ENCODE measurements around the gene FOXP2. TPM values are rescaled to one million over a fixed set of nuclear protein-coding genes. Genes with fewer than 3 reads are reported as not detected.

The FOXP2 gene
- polyA plus RNA-seq, 3 donors: not detected

DNA sequence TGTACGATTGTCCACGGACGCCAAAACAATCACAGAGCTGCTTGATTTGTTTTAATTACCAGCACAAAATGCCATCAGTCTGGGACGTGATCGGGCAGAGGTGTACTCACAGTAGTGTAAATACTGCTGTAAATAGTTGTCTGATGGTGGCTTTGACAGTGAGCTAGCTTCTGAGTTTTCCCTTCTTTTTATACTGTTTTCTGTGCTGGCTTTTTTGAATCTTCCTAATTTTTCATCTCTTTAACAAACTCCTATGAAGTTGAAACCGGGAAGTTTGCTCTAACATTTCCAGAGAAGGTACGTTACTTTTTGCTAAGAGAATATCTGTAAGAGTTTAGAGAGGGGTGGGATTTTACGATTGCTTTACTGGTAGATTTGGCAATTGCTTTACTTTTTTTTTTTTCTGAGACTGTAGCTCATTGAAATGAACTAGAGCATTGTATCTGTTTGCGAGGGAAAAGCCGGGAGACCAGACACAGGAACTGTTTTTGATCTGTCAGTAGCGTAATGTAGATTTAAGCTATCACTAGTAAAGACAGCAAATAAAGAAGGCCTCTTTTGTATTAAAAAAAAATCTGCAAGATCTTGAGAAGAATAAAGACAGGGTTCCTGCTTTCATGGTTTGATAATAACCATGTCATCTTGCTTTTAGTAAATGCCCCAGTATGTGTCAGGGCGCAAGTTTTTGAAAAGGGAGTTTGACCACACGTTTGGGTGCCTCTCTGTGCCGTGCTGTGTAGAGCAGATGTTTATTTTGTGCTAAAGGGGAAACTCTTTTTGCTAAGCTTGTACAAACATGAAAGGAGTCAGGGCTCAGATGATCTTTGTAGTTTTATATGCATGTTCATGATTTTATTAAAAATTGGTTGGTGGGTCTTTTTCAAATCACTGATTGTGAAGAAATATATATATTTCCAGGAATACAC, 712 bp downstream of the FOXP2 start:
- TF ChIP-seq, protein P1, sequence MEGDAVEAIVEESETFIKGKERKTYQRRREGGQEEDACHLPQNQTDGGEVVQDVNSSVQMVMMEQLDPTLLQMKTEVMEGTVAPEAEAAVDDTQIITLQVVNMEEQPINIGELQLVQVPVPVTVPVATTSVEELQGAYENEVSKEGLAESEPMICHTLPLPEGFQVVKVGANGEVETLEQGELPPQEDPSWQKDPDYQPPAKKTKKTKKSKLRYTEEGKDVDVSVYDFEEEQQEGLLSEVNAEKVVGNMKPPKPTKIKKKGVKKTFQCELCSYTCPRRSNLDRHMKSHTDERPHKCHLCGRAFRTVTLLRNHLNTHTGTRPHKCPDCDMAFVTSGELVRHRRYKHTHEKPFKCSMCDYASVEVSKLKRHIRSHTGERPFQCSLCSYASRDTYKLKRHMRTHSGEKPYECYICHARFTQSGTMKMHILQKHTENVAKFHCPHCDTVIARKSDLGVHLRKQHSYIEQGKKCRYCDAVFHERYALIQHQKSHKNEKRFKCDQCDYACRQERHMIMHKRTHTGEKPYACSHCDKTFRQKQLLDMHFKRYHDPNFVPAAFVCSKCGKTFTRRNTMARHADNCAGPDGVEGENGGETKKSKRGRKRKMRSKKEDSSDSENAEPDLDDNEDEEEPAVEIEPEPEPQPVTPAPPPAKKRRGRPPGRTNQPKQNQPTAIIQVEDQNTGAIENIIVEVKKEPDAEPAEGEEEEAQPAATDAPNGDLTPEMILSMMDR (IDR thresholded peaks at IDR 0.05): no peak
- Mint-ChIP-seq H3K27me3 (ENCODE audit: low read depth in 3 of 3) (peaks cover 0 to 3% (median 2%) of the 10 kb centered on the region in 3 donors), H3K27ac (no peak overlapping the region), H3K9me3 (no peaks in the 10 kb centered on the region), H3K4me3 (no peak overlapping the region), H3K4me1 (no peaks in the 10 kb centered on the region), H3K36me3 (no peaks in the 10 kb centered on the region)
- no peak overlapping the region for H2AFZ ChIP-seq (ENCODE audit: insufficient read depth, low read depth, low read length, poor library complexity, severe bottlenecking)
- DNase-seq: no peak
- WGBS (ENCODE audit: insufficient coverage): 95% methylated on average over 6 of the region's 14 CpGs
- no peaks in the 10 kb centered on the region for H3K36me3 ChIP-seq (replicated peaks in 1 of 2; ENCODE audit: control insufficient read depth in 1 of 2, insufficient read depth in 2 of 2, low read length in 2 of 2)
- H3K9me3 ChIP-seq (replicated peaks in 1 of 2; ENCODE audit: control insufficient read depth in 1 of 2, insufficient read depth in 1 of 2, low read length in 2 of 2): no peaks in the 10 kb centered on the region
- no peak overlapping the region for H3K4me2 ChIP-seq (replicated peaks; ENCODE audit: extremely low read depth, low read length, poor library complexity, severe bottlenecking)
- H3K4me1 ChIP-seq (ENCODE audit: control insufficient read depth in 1 of 2, insufficient read depth in 2 of 2, low read length in 2 of 2): no peaks in the 10 kb centered on the region
- no peak overlapping the region for H3K27ac ChIP-seq (ENCODE audit: low read depth in 1 of 2, low read length in 2 of 2)
- no peaks in the 10 kb centered on the region for H3K79me2 ChIP-seq (ENCODE audit: insufficient read depth, low read length)
- no peaks in the 10 kb centered on the region for H3K27me3 ChIP-seq (ENCODE audit: control insufficient read depth in 2 of 2, insufficient read depth in 2 of 2, low read length in 2 of 2)
- intact Hi-C loops (cut with micrococcal nuclease): no loop called here
- H4K20me1 ChIP-seq (ENCODE audit: insufficient read depth, low read length): no peaks in the 10 kb centered on the region
- no peak overlapping the region for H3K4me3 ChIP-seq (replicated peaks in 1 of 3; ENCODE audit: low read depth in 2 of 3, low read length in 3 of 3)
- no peak overlapping the region for H3K9ac ChIP-seq (ENCODE audit: insufficient read depth, low read length, poor library complexity, severe bottlenecking)

DNA sequence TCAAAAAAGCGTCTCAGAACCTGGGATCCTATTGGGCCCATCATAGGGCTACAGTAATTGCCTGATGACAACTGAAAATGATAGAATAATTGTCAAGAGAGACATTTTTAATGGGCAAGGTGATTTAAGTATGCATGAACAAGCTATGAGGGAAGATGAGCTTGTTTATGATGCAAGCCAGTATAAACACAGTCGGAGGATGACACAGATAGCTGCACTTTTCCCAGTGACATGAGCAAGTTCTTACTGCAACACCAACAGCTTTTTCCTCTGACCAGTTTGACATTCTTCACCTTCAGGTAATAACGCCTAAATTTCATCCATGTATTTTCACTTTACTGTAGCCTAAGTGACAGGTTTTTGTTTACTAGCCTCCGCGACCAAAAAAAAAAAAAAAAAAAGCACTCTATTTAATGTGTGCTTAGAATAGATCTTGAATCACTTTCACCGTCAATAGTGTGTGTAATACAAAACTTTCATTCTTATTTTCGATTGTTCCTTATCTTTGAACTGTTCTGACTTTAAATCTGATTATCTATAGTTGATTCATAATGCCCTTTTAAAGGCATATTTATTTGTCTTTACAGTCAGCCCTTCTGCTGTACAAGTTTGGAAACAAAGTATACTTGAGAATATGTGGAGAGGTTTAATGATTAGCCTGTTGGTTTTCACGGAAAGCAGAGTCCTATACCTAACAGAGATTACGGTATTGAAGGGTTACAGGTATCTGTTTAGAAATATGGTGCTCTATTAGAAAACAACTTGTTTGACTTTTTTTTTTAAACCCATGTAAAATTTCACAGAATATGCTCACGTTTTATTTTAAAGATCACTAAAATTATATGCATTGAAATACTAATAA, 1.7 kb downstream of the FOXP2 start:
- no peak overlapping the region for H3K9ac ChIP-seq (ENCODE audit: insufficient read depth, low read length, poor library complexity, severe bottlenecking)
- no peak for DNase-seq

More for the DNA sequence above, 1.7 kb downstream of the FOXP2 start:
- Mint-ChIP-seq H3K4me1 (no peaks in the 10 kb centered on the region), H3K9me3 (no peaks in the 10 kb centered on the region), H3K36me3 (no peaks in the 10 kb centered on the region), H3K27ac (no peak overlapping the region), H3K27me3 (ENCODE audit: low read depth in 3 of 3) (peaks cover 0 to 3% (median 2%) of the 10 kb centered on the region in 3 donors), H3K4me3 (no peak overlapping the region)
- no peaks in the 10 kb centered on the region for H4K20me1 ChIP-seq (ENCODE audit: insufficient read depth, low read length)
- TF ChIP-seq, protein P1 (IDR thresholded peaks at IDR 0.05): no peak
- WGBS (ENCODE audit: insufficient coverage): 83% methylated on average over 1 of the region's 10 CpGs
- no peak overlapping the region for H2AFZ ChIP-seq (ENCODE audit: insufficient read depth, low read depth, low read length, poor library complexity, severe bottlenecking)
- no peaks in the 10 kb centered on the region for H3K4me1 ChIP-seq (ENCODE audit: control insufficient read depth in 1 of 2, insufficient read depth in 2 of 2, low read length in 2 of 2)
- H3K79me2 ChIP-seq (ENCODE audit: insufficient read depth, low read length): no peaks in the 10 kb centered on the region
- H3K4me2 ChIP-seq (replicated peaks; ENCODE audit: extremely low read depth, low read length, poor library complexity, severe bottlenecking): no peak overlapping the region
- H3K4me3 ChIP-seq (replicated peaks in 1 of 3; ENCODE audit: low read depth in 2 of 3, low read length in 3 of 3): no peak overlapping the region
- H3K9me3 ChIP-seq (replicated peaks in 1 of 2; ENCODE audit: control insufficient read depth in 1 of 2, insufficient read depth in 1 of 2, low read length in 2 of 2): no peaks in the 10 kb centered on the region
- H3K36me3 ChIP-seq (replicated peaks in 1 of 2; ENCODE audit: control insufficient read depth in 1 of 2, insufficient read depth in 2 of 2, low read length in 2 of 2): no peaks in the 10 kb centered on the region
- no peak overlapping the region for H3K27ac ChIP-seq (ENCODE audit: low read depth in 1 of 2, low read length in 2 of 2)
- H3K27me3 ChIP-seq (ENCODE audit: control insufficient read depth in 2 of 2, insufficient read depth in 2 of 2, low read length in 2 of 2): no peaks in the 10 kb centered on the region
- intact Hi-C loops (cut with micrococcal nuclease): no loop called here
